Upper lobe of left lung (tissue), 4 donors: ENCODE results near the gene DPH6.

ENCODE experiments used
- POLR2A ChIP-seq, 4 donors: fragments of 450-650 bp; IDR thresholded peaks; one replicate each; pipeline ENCODE4 v1.5.1; 2016 to 2017; ENCODE audit warnings: antibody characterized with exemption in 4 of 4, mild to moderate bottlenecking in 2 of 4
- TF ChIP-seq, protein P1 (sequence below), 6 experiments: fragments of 450-650 bp in 4 of 6; fragments of 200-600 bp in 2 of 6; sonication (generic) in 2 of 6; IDR thresholded peaks; one replicate each; pipeline ENCODE4 v1.5.1; 2016 to 2019; ENCODE audit warnings: antibody characterized with exemption in 6 of 6

DNA sequence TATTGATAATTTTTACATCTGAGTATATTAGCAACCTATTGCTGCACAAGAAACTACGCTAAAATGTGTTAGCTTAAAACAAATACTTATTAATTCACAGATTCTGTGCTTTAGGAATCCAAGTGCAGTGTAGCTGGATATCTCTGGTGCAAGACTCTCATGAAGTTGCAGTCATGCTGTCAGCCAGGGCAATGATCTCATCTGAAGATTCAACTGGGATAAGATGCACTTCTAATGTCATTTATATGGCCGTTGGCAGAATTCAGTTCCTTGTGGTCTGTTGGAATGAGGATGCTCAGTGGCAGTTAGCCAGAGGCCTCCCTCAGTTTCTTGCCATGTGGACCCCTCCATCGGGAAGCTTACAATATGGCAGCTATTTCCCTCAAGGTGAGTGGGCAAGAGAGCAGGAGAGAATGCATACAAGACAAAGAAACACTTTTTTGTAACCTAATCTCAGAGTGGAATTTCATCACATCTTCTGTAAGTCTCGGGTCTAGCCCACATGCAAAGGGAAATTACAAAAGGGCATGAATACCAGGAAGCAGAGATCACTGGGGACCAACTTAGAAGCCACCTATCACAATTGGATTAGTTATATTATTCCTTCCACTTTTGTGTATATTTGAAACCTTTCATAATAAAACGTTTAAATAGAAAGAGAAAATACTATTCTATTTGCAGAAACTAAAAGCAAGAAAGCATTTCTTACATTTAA is 61.6 kb downstream of the DPH6 start:
- TF ChIP-seq, protein P1, sequence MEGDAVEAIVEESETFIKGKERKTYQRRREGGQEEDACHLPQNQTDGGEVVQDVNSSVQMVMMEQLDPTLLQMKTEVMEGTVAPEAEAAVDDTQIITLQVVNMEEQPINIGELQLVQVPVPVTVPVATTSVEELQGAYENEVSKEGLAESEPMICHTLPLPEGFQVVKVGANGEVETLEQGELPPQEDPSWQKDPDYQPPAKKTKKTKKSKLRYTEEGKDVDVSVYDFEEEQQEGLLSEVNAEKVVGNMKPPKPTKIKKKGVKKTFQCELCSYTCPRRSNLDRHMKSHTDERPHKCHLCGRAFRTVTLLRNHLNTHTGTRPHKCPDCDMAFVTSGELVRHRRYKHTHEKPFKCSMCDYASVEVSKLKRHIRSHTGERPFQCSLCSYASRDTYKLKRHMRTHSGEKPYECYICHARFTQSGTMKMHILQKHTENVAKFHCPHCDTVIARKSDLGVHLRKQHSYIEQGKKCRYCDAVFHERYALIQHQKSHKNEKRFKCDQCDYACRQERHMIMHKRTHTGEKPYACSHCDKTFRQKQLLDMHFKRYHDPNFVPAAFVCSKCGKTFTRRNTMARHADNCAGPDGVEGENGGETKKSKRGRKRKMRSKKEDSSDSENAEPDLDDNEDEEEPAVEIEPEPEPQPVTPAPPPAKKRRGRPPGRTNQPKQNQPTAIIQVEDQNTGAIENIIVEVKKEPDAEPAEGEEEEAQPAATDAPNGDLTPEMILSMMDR (IDR thresholded peaks at IDR 0.05) = no peak
- TF ChIP-seq POLR2A (IDR thresholded peaks at IDR 0.05) = no peak
